ENCODE data around the gene GGT6. TPM values are rescaled to one million over a fixed set of nuclear protein-coding genes. Genes with fewer than 3 reads are reported as not detected.

Gene GGT6
- total RNA-seq, 4 donors from 2014 or later: 0.21 to 4.4 (median 0.29) TPM; not detected in 1

DNA sequence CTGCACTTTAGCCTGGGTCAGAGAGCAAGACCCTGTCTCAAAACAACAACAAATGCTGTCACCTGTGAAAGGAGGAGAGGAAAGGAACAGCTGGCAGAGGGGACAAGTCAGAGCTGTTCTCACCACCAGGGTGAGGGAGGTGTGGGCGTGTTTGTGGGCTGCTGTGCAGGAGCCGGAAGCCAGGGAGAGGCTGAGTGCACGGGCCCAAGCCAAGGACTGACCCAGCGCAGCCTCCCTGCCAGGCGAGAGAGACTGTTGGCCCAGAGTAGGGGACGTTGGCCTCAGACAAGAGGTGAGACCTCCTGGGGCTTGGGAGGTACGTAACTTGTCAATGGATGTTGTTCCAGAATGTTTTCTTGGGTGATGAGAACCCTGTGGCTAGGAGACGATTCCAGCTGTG is 51.0 kb downstream of the GGT6 start:
- DNase-seq: no peak
- H3K4me1 ChIP-seq: no peaks in the 10 kb centered on the region
- no peaks in the 10 kb centered on the region for H3K36me3 ChIP-seq
- H3K4me3 ChIP-seq: no peak overlapping the region
- no peaks in the 10 kb centered on the region for H3K9me3 ChIP-seq
- H3K27ac ChIP-seq: peak overlapping the region; percentile 35 to 57
- H3K27me3 ChIP-seq: no peaks in the 10 kb centered on the region
- intact Hi-C loops (cut with DNase I; ENCODE audit: low total_unique reads): no loop called here
- TF ChIP-seq, protein P1, sequence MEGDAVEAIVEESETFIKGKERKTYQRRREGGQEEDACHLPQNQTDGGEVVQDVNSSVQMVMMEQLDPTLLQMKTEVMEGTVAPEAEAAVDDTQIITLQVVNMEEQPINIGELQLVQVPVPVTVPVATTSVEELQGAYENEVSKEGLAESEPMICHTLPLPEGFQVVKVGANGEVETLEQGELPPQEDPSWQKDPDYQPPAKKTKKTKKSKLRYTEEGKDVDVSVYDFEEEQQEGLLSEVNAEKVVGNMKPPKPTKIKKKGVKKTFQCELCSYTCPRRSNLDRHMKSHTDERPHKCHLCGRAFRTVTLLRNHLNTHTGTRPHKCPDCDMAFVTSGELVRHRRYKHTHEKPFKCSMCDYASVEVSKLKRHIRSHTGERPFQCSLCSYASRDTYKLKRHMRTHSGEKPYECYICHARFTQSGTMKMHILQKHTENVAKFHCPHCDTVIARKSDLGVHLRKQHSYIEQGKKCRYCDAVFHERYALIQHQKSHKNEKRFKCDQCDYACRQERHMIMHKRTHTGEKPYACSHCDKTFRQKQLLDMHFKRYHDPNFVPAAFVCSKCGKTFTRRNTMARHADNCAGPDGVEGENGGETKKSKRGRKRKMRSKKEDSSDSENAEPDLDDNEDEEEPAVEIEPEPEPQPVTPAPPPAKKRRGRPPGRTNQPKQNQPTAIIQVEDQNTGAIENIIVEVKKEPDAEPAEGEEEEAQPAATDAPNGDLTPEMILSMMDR (IDR thresholded peaks at IDR 0.05): no peak
- TF ChIP-seq POLR2A (IDR thresholded peaks at IDR 0.05): no peak

DNA sequence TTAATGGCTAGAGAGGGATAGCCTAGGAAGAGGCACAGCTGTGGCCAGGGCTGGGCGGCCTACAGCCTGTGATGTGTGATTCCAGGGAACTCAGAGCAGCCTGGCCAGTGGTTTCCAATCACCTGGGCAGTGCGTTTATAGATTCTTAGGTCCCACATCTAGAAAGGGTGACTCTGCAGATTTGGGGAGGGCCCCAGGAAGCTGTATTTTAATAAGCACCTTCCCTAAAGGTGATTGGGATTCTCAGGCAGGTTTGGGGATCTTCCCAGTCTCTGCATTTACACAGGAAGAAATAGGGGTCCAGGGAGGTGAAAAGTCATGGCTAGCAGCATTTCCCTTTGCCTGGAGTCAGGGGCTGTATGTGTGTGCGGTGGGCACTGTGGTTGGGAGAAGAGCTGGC is 52.2 kb downstream of the GGT6 start:
- peak overlapping the region in 1 of 2 donors; percentile 35 for H3K27ac ChIP-seq
- no peaks in the 10 kb centered on the region for H3K9me3 ChIP-seq
- H3K36me3 ChIP-seq: no peaks in the 10 kb centered on the region
- H3K4me3 ChIP-seq: no peak overlapping the region
- H3K27me3 ChIP-seq: no peaks in the 10 kb centered on the region
- DNase-seq: no peak
- intact Hi-C loops (cut with DNase I; ENCODE audit: low total_unique reads): no loop called here
- TF ChIP-seq, protein P1 (IDR thresholded peaks at IDR 0.05): no peak
- no peak for TF ChIP-seq POLR2A (IDR thresholded peaks at IDR 0.05)
- no peaks in the 10 kb centered on the region for H3K4me1 ChIP-seq

DNA sequence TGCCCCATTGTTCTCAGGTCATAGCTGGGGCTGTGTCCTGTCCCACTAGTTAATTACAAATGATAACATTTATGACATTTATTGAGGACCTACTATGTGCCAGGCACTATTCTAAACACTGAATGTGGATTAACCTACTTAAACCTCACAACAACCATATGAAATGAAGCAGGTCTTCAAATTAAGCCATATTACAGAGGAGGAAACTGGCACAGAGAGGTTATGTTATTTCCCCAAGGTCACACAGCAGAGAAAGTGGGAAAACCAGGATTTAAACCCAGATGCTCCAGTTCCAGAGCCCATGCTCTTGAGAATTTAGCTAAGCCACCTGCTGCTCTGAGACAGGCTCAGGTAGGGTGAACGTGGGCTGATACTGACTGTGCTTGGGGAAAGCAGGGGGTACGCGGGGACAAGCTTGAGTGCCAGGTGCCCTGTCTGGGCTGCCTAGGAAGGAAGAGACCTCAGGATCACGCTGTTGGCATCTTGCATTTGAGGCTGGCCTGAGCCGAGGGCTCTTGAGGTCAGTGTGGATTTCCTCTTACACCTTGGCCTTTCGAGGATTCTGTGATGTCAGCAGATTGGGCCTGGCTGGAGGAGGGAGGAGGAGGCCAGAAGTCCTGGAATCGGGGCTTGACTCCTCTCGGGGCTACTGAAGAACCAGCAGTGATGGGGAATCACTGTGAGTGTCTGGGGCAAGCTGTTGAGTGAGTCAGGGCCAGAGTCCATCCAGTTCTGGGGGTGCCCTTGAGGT is 52.8 kb downstream of the GGT6 start:
- intact Hi-C loops (cut with DNase I; ENCODE audit: low total_unique reads): no loop called here
- Histone ChIP-seq H3K27me3 (no peaks in the 10 kb centered on the region), H3K9me3 (no peaks in the 10 kb centered on the region), H3K4me1 (no peaks in the 10 kb centered on the region), H3K36me3 (no peaks in the 10 kb centered on the region), H3K4me3 (no peak overlapping the region), H3K27ac (peak overlapping the region in 1 of 2 donors; percentile 29)
- TF ChIP-seq, protein P1 (IDR thresholded peaks at IDR 0.05): no peak
- no peak for TF ChIP-seq POLR2A (IDR thresholded peaks at IDR 0.05)
- DNase-seq: no peak

Other genes starting within 250 kb of the GGT6 start
- 10 to 100 TPM; 16.5 to 51.8 (median 33.9) TPM for gene UBE2G1, start 193.9 kb downstream of the GGT6 start, total RNA-seq
- gene SPNS3, start 126.6 kb downstream of the GGT6 start, total RNA-seq: under 1 TPM in 1 of 4 donors, not detected in 3; 0.69 TPM
- gene SPNS2, start 61.7 kb downstream of the GGT6 start, total RNA-seq: 10 to 100 TPM in 2 of 4 donors, 1 to 10 TPM in 2; 3.8 to 40.5 (median 13.6) TPM
- 10 to 100 TPM; 10.9 to 64.7 (median 25.2) TPM for gene MYBBP1A, start 5.2 kb downstream of the GGT6 start, total RNA-seq
- gene SMTNL2, start 24.0 kb upstream of the GGT6 start, total RNA-seq: 10 to 100 TPM in 1 of 4 donors, 1 to 10 TPM in 2, not detected in 1; 5.7 to 12.0 (median 6.8) TPM
- 1 to 10 TPM in 1 of 4 donors, under 1 TPM in 1, not detected in 2; 0.24 to 2.9 TPM for gene ALOX15, start 81.1 kb upstream of the GGT6 start, total RNA-seq
- 10 to 100 TPM in 3 of 4 donors, 1 to 10 TPM in 1; 7.4 to 56.8 (median 35.8) TPM for gene PELP1, start 143.6 kb upstream of the GGT6 start, total RNA-seq
- 10 to 100 TPM; 11.6 to 48.5 (median 40.8) TPM for gene ARRB2, start 150.1 kb upstream of the GGT6 start, total RNA-seq
- gene MED11, start 170.9 kb upstream of the GGT6 start, total RNA-seq: 100 to 1,000 TPM in 1 of 4 donors, 10 to 100 TPM in 2, 1 to 10 TPM in 1; 2.9 to 209 (median 14.0) TPM
- gene ZMYND15, start 179.3 kb upstream of the GGT6 start, total RNA-seq: under 1 TPM in 2 of 4 donors, not detected in 2; 0.58 to 0.69 TPM
- gene CXCL16, start 179.4 kb upstream of the GGT6 start, total RNA-seq: 1 to 10 TPM; 1.0 to 9.1 (median 7.1) TPM
- gene TM4SF5, start 211.3 kb upstream of the GGT6 start, total RNA-seq: not detected
- gene VMO1, start 225.8 kb upstream of the GGT6 start, total RNA-seq: 1 to 10 TPM in 2 of 4 donors, not detected in 2; 1.3 to 2.2 TPM
- gene GLTPD2, start 228.4 kb upstream of the GGT6 start, total RNA-seq: not detected
- gene PSMB6, start 235.6 kb upstream of the GGT6 start, total RNA-seq: 10 to 100 TPM; 64.9 to 99.7 (median 87.3) TPM
- gene PLD2, start 246.6 kb upstream of the GGT6 start, total RNA-seq: 10 to 100 TPM in 3 of 4 donors, 1 to 10 TPM in 1; 10.0 to 54.3 (median 25.1) TPM